Sigmoid colon (tissue), 7 donors: ENCODE data around the gene DHRS3. TPM values are rescaled to one million over a fixed set of nuclear protein-coding genes. Genes with fewer than 3 reads are reported as not detected.
A peak's percentile ranks its signal among the peaks of the same experiment; 100 is the strongest.

Experiments used
- DNase-seq: peaks from one replicate; pipeline ENCODE4 v3.0.0-alpha.2; 2019
- H3K27ac ChIP-seq, 4 donors: fragments of 200-600 bp; sonication (generic); one replicate each; pipeline ENCODE4 v1.5.1; 2016 to 2019; ENCODE audit warnings: mild to moderate bottlenecking in 1 of 4
- H3K27me3 ChIP-seq, 3 donors: fragments of 200-600 bp; sonication (generic); one replicate each; pipeline ENCODE4 v1.5.1; 2019; ENCODE audit warnings: mild to moderate bottlenecking in 1 of 3
- H3K36me3 ChIP-seq, 4 donors: fragments of 200-600 bp; sonication (generic); one replicate each; pipeline ENCODE4 v1.5.1; 2016 to 2019
- H3K4me1 ChIP-seq, 4 donors: fragments of 200-600 bp; sonication (generic); one replicate each; pipeline ENCODE4 v1.5.1; 2017 to 2019
- H3K4me3 ChIP-seq, 4 donors: fragments of 200-600 bp; sonication (generic); one replicate each; pipeline ENCODE4 v1.5.1; 2017 to 2019; ENCODE audit warnings: mild to moderate bottlenecking in 2 of 4, moderate library complexity in 1 of 4
- H3K9me3 ChIP-seq, 4 donors: fragments of 200-600 bp in 3 of 4; sonication (generic) in 3 of 4; one replicate each; pipeline versions ENCODE4 v1.5.1 to v1.6.1; 2013 to 2019
- EP300 ChIP-seq, 4 donors: sonication (generic); formaldehyde crosslinking; IDR thresholded peaks; one replicate each; pipeline ENCODE4 v1.6.1; 2017; ENCODE audit warnings: antibody characterized with exemption in 4 of 4
- POLR2A ChIP-seq, 2 donors: fragments of 450-650 bp; IDR thresholded peaks; one replicate each; pipeline ENCODE4 v1.6.1; 2016; ENCODE audit warnings: antibody characterized with exemption in 2 of 2, mild to moderate bottlenecking in 2 of 2, moderate library complexity in 2 of 2
- POLR2AphosphoS5 ChIP-seq, 4 donors: sonication (generic); formaldehyde crosslinking; IDR thresholded peaks; one replicate each; pipeline ENCODE4 v1.6.1; 2017; ENCODE audit warnings: antibody characterized with exemption in 4 of 4
- WGBS, 2 donors: extraction: QIAGEN DNeasy Blood & Tissue Kit; methylation state at CpG; one replicate each; pipeline ENCODE4 v1.1.7; 2013; 5-methylcytosine and 5-hydroxymethylcytosine counted together
- intact Hi-C: fragments of 100-400 bp; cut with DNase I; formaldehyde crosslinking; loops from one replicate; pipeline ENCODE4 v1.15.1; 2023
- polyA plus RNA-seq, 3 donors: library from polyadenylated mRNA; stranded (reverse); fragments of 200-250 nt; gene quantifications; one replicate each; pipeline ENCODE4 v1.2.3, GENCODE V29; 2013
- total RNA-seq, 4 donors: library from RNA; depleted of rRNA; stranded (reverse); fragments of >200 nt; gene quantifications; one replicate each; pipeline ENCODE4 v1.1.0, GENCODE V29; 2016
- TF ChIP-seq, protein P1 (sequence below), 4 experiments: fragments of 450-650 bp in 3 of 4; fragments of 200-600 bp in 1 of 4; IDR thresholded peaks; one replicate each; pipeline ENCODE4 v1.5.1; 2016 to 2019; ENCODE audit warnings: antibody characterized with exemption in 4 of 4, mild to moderate bottlenecking in 3 of 4, moderate library complexity in 2 of 4
- donor health status: healthy with polysubstance abuse.
- donor health status: Bipolar disorder and iron deficiency.
- donor health status: healthy.

The DHRS3 gene, protein sequence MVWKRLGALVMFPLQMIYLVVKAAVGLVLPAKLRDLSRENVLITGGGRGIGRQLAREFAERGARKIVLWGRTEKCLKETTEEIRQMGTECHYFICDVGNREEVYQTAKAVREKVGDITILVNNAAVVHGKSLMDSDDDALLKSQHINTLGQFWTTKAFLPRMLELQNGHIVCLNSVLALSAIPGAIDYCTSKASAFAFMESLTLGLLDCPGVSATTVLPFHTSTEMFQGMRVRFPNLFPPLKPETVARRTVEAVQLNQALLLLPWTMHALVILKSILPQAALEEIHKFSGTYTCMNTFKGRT
- total RNA-seq, result 100 to 1,000 TPM in 1 of 4 donors, 10 to 100 TPM in 3; 47.1 to 102 (median 73.1) TPM
- polyA plus RNA-seq, result 10 to 100 TPM; 34.8 to 47.9 (median 36.5) TPM

DNA sequence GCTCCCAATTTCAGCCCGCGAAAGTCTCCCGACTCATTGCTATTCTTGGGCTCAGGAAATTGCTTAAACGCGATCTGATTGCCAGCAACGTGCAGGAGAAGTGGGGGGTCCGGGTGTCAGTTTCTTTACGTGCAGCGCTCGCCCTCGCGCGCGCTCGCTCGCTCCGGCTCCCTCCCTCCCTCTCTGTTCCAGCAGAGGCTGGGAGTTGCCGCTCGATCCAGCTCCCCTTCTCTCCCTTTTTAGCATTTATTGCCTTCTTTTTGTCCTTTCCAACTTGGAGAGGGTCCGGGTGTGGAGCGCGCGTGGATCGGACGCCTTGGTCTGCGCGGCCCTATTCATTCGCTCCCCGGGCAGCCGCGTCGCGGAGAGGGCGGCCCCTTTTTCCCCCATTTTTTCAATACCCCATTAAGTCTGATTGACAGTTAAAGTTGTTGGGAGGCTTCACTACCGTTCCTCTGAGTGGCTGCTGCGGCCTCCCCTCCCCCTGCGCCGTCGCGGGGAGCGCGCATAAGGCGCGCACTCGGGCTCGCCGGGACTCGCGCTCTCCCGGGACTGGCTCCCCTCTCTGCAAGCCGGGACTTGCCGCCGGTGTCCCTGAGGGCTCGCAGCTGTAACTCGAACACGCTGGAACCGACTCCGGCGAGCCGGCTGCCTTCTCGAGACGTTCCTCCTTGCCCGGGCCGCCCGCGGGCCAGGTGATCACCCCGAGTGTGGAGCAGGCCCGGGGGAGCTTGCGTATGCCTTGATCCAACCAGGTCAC is at the start of gene DHRS3:
DHRS3 (minus strand) TSS at position 310 of the 760 bp plus-strand sequence. CDS start 862 bp downstream, outside the sequence.
- DNase-seq, result peak; percentile 92
- H3K4me1 ChIP-seq, result peaks cover 0 to 82% (median 70%) of the 10 kb centered on the region in 4 donors

DNA sequence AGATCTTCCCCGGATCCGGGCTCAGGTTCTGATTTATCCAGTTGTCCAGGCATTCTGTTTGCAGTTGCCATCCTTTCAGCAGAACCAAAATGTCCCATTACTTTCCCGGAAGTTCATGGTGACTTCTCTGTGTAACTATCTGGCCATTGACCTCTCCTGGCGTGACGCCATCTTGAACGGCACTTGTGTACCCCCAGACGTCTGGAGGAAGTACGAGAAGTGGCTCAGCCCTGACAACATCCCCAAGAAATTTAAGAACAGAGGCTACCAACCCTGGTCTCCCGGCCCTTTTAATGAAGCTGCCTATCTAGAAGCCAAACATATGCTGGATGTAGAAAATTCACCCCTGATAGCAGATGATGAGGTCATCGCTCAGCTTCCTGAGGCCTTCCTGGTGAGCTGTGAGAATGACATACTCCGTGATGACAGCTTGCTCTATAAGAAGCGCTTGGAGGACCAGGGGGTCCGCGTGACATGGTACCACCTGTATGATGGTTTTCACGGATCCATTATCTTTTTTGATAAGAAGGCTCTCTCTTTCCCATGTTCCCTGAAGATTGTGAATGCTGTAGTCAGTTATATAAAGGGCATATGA is 48.2 kb upstream of the DHRS3 start:
- Histone ChIP-seq H3K36me3 (no peaks in the 10 kb centered on the region), H3K9me3 (peaks cover 0 to 5% (median 1%) of the 10 kb centered on the region in 4 donors), H3K4me1 (no peaks in the 10 kb centered on the region), H3K4me3 (no peak overlapping the region), H3K27ac (no peak overlapping the region), H3K27me3 (no peaks in the 10 kb centered on the region)
- DNase-seq, result no peak
- no peak for TF ChIP-seq POLR2AphosphoS5 (IDR thresholded peaks at IDR 0.05)
- TF ChIP-seq, protein P1, sequence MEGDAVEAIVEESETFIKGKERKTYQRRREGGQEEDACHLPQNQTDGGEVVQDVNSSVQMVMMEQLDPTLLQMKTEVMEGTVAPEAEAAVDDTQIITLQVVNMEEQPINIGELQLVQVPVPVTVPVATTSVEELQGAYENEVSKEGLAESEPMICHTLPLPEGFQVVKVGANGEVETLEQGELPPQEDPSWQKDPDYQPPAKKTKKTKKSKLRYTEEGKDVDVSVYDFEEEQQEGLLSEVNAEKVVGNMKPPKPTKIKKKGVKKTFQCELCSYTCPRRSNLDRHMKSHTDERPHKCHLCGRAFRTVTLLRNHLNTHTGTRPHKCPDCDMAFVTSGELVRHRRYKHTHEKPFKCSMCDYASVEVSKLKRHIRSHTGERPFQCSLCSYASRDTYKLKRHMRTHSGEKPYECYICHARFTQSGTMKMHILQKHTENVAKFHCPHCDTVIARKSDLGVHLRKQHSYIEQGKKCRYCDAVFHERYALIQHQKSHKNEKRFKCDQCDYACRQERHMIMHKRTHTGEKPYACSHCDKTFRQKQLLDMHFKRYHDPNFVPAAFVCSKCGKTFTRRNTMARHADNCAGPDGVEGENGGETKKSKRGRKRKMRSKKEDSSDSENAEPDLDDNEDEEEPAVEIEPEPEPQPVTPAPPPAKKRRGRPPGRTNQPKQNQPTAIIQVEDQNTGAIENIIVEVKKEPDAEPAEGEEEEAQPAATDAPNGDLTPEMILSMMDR (IDR thresholded peaks at IDR 0.05), result no peak
- no peak for TF ChIP-seq POLR2A (IDR thresholded peaks at IDR 0.05)
- WGBS, 2 donors, result 90 to 91% methylated on average over 15 of the region's 15 CpGs
- intact Hi-C loops, result no loop called here

More for the DNA sequence above, at the start of gene DHRS3:
- Histone ChIP-seq H3K9me3 (no peaks in the 10 kb centered on the region), H3K4me3 (peak within 1 kb of the TSS; percentile 70 to 92 (median 78)), H3K36me3 (peaks cover 0 to under 1% (median 0%) of the 10 kb centered on the region in 4 donors), H3K27me3 (no peaks in the 10 kb centered on the region), H3K27ac (peak within 1 kb of the TSS; percentile 90 to 99 (median 96))
- TF ChIP-seq POLR2A (IDR thresholded peaks at IDR 0.05), result peak; percentile 83 to 87
- TF ChIP-seq POLR2AphosphoS5 (IDR thresholded peaks at IDR 0.05), result peak; percentile 73 to 97 (median 92)
- TF ChIP-seq, protein P1 (IDR thresholded peaks at IDR 0.05), result no peak
- peak in 2 of 4 donors; percentile 16 to 50 for TF ChIP-seq EP300 (IDR thresholded peaks at IDR 0.05)
- WGBS, 2 donors, result 0 to 1% methylated on average over 69 of the region's 69 CpGs
- intact Hi-C loops, result loop anchor here (1.0 to 5.0 kb wide), 7 partner anchors 23 to 307 kb away; no protein-coding TSS in a partner anchor

DNA sequence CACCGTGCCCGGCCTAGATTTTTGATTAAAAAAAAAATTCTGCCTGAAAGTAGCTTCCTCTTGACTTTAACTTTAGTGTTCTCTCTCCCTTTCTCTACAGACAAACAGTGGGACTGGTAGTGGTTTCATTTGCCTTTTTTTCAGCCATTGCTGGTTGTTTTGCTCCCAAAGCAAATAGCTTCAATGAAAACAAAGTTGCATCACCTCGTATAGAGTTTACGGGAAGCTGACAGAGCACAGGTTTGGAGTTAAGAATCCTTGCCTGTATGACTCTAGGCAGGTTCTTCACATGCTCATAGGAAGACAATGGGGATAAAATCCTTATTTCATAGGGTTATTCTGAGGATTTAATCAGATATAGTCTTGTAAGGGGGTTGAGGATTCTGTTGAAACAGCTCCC is 47.5 kb upstream of the DHRS3 start:
- Histone ChIP-seq H3K4me3 (no peak overlapping the region), H3K27me3 (no peaks in the 10 kb centered on the region), H3K36me3 (no peaks in the 10 kb centered on the region), H3K27ac (no peak overlapping the region), H3K4me1 (no peaks in the 10 kb centered on the region), H3K9me3 (peaks cover 0 to 5% (median 1%) of the 10 kb centered on the region in 4 donors)
- WGBS, 2 donors, result 80 to 84% methylated on average over 4 of the region's 4 CpGs
- TF ChIP-seq, protein P1 (IDR thresholded peaks at IDR 0.05), result no peak
- TF ChIP-seq EP300 (IDR thresholded peaks at IDR 0.05) (no peak), POLR2AphosphoS5 (IDR thresholded peaks at IDR 0.05) (no peak), POLR2A (IDR thresholded peaks at IDR 0.05) (no peak)
- no peak for DNase-seq
- intact Hi-C loops, result no loop called here

DNA sequence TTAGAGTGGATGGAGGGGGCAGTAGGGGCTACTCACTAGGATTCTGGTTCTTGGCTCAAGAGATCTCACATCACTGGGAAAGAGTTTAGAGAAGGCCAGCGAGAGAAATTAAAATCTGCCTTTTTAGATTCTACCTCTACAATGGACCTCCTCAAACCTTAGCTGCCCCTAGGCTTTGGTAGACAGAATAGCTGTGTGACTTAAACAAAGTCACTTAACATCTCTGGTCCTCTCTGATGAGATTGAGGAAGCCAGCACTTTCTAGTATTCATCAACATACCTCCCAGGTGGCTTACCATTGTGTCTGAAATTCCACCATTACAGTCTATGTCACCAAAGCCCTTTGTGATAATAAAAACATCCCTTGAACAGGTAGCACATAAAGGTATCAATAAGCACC is 44.5 kb upstream of the DHRS3 start:
- H3K4me3 ChIP-seq, result no peak overlapping the region
- DNase-seq, result no peak
- WGBS, 2 donors, result 94 to 100% methylated on average over 1 of the region's 1 CpG
- intact Hi-C loops, result no loop called here
- no peaks in the 10 kb centered on the region for H3K27me3 ChIP-seq
- no peak for TF ChIP-seq POLR2A (IDR thresholded peaks at IDR 0.05)
- TF ChIP-seq, protein P1 (IDR thresholded peaks at IDR 0.05), result no peak
- no peak for TF ChIP-seq POLR2AphosphoS5 (IDR thresholded peaks at IDR 0.05)
- TF ChIP-seq EP300 (IDR thresholded peaks at IDR 0.05), result no peak
- H3K9me3 ChIP-seq, result peaks cover 0 to 5% (median 0%) of the 10 kb centered on the region in 4 donors
- no peaks in the 10 kb centered on the region for H3K36me3 ChIP-seq
- H3K4me1 ChIP-seq, result peaks cover 0 to 4% (median 0%) of the 10 kb centered on the region in 4 donors
- H3K27ac ChIP-seq, result no peak overlapping the region
